Frontal cortex (tissue), 4 donors: ENCODE measurements around the gene VAV2. TPM values are rescaled to one million over a fixed set of nuclear protein-coding genes. Genes with fewer than 3 reads are reported as not detected.

Experiments used
- DNase-seq, 2 donors: peaks; one replicate each; pipeline ENCODE4 v3.0.0; 2012; ENCODE audit warnings: low spot score in 2 of 2
- FAIRE-seq: peaks from 2 replicates; lab custom pipeline; 2012; peaks lifted over from hg19 to GRCh38; lab: Jason Lieb, UNC
- total RNA-seq: library from RNA; depleted of rRNA; stranded (reverse); fragments of >200 nt; gene quantifications from one replicate; pipeline ENCODE4 v1.2.3, GENCODE V29; 2014
- donor health status: control.
- donor health status: control.
- donor health status: control.

VAV2 gene
- total RNA-seq, 1 donor from 2014 or later = 31.0 TPM

DNA sequence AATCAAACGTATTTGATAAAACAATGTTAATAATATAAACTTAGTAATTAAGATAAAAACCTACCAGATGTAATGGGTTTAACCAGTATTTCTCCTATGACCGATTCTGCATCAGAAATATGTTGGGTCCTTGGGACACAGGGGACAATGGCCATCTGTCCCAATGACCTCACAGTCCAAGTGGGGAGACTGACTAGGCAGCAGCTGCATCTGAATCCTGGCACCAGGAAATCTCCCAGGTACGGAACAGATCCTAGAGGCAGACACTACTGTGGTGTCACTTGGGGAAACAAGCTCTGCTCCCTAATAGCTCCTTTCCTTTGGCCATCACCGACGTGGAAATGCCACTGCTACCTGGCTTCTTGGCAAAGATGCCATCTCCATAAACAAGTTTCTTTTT is 172.2 kb downstream of the VAV2 start:
- FAIRE-seq = no peak

DNA sequence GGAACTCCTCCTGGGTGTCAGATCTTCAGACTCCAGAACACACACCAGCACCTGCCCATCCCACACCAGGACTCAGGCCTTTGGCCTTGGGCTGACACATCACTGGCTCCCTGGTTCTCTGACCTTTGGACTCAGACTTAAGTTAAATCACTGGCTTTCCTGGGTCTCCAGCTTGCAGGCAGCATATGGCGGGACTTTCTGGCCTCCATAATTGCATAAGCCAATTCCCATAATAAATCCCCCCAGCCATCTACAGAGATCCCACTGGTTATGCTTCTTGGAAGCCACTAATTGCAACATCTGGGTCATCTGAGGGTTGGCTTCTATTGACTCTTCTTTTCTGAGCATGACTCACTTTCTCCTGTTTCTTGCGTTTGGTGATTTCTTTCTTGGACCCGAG is 173.7 kb downstream of the VAV2 start:
- FAIRE-seq = no peak

More for the DNA sequence above, 172.2 kb downstream of the VAV2 start:
- no peak for DNase-seq

DNA sequence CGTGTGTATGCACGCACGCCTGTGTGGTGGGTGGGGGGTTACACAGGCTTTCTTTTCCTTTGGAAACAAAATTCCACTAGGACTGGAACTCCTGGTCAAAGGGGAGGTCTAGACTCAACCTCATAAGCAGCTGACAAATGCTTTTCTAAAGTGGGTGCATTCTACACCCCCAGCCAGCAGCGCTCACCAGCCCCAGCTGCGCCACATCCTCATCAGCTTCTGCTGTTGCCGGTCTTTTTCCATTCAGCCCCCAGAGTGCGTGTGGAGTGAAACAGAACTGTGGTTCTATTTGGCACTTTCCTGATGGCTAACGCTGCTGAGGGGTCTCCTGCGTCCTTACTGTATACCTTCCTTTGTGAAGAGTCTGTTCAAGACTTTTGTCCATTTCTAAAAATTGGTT is 176.3 kb downstream of the VAV2 start:
- DNase-seq (no peak), FAIRE-seq (no peak)

More for the DNA sequence above, 173.7 kb downstream of the VAV2 start:
- DNase-seq = no peak

DNA sequence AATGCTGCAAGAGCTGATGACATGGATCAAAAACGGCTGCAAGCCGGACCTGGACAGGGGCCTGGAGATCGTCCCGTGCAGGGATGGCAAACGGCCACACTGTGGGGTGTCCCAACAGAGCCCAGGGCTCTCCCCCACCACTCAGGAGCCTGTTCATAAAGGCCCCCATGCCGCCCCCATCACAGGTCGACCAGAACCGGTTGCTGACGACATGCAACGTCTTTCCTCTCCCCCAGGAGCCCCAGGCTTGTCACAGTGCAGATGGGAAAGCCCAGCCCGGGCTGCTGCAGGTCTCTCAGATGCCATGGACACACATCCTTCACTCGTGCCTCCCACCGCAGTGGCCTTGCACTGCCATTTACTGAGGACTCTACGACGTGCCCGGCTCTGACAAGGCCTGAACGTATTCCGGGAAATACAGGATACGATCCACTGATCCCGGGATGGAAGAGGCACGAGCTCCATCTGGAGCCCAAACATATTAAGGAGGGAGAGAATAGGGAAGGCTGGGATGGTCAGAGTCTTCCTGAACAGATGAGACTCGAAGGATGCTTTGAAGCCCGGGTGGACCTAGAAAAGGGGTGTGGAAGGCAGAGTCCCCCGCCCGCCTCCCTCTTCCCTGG is 177.4 kb downstream of the VAV2 start:
- DNase-seq (no peak), FAIRE-seq (no peak)

DNA sequence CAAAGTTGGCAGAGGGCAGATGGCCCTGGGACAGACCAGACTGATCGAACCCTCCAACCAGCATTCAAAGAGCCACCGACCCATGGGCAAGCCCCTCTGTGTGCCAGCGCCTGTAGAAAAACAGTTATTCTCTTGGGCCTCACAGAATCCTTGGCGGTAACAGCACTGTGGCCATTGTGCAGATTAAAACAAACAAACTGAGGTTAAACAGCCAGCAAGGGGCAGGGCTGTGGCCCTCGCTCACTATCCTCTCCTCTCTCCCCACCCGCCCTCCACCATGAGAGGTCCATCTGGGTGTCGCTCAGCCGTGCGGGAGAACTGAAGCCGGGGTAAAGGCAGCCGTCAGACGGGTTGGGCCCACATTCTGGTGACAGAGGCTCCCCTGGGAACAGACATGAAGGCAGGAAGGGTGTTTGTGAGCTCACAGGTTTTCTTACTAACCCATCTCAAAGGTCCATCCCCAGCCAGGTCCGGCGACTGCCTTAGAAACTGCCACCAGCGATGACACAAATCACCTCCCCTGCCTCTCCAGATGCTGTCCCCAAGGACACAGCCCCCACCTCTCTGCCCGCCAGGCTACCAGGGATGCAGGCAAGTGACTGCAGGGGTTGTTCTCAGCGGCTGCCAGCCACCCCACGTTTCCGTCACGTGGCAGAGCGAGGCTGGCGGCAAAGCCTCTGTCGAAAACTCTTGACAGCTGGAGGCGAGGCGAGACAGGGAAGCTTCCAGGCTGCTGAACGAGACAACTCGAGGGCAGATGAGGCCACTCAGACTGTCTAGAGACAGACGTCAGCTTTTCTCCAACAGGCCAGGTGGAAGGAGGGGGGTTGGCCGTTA is 178.2 kb downstream of the VAV2 start:
- DNase-seq (peak in 1 of 2 donors; percentile 57), FAIRE-seq (no peak)

DNA sequence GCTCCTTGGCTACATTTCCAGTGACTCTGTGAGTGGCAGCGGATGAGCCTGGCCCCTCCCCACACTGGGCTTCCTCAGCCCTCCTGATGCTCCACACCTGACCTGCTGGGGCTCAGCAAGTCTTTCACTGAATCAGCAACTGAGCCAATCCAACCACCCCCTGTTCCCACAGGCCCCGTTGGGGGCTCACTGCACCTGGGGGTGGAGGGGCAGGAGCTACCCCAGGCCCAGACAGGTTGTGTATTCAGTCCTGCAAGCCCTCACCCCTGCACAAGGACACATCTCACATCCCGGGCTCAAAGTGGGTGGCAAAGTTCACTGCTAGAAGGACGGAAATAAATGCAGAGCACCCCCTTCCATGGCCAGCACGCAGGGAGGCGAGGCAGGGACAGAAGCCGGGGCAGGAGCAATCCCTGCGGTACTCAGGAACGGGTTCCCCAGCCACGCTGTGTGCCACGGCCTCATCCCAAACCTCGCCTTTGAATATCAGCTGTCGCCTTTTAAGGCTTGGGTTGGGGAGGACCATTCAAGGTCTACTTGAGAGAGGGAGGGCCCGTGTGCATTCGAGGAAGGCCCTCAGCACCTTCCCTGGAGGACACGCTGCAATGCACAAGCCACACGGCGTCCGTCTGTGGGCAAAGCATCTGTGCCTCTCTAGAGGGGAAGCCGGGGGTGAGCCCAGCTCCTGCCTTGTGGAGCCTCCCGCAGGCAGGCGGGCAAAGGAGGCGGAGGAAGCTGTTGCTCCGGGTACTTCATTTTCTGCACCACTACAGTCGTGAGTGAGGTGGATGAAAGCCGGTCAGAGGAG is 179.0 kb downstream of the VAV2 start:
- no peak for DNase-seq
- no peak for FAIRE-seq

DNA sequence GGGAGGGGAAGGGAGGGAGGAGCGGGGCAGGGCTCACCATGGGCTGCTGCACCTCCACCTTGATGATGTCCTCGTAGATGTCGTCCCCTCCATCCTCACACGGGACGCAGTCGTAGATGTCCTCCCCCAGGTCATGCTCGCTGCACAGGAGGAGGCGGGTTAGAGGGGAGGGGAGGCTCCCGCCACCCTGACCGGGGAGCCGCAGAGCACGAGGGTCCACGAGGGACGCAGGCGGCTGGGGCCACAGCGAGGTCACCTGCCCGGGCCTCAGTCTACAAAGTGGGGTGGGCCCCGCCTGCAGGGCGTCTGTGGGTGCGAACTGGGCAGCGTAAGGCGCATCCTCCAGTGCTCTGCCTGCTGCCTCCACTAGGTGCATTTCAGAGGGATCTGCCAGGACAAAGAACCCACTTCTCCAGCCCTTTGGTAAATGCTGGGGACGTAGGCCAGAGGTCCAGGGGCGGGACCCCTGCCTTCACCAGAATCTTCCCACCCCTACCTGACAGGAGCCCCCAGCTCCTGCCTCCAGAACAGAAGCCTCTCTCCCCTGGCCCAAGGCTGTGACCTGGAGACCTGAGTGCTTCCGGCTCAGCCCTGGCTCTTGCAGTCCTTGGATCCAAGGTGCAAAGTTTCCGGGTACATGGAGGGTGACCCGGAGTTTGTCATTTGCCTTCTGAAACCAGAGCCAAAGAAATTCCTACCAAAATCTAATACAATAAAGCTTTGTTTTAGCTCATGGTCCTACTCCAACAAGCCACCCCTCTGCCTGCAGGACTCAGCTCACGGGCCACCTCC is 179.9 kb downstream of the VAV2 start:
- DNase-seq (no peak), FAIRE-seq (no peak)

DNA sequence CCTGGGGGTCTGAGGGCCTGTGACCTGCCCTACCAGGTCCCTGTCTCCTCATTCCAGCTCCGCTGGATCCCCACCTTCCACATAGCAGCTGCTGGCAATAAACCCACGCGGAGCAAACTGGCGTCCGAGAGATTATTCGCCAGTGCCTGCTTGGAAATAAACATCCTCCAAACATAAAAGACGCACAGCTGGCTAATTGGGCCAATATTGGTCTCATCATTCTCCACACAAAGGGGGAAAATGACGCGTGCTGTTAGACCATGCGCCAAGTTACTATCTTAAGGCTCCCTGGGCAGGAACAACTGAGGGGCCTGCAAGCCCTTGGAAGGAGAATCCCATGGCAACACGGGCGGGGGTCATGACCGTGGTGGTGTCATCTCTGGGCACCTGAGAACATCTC is 180.7 kb downstream of the VAV2 start:
- DNase-seq = no peak
- no peak for FAIRE-seq

DNA sequence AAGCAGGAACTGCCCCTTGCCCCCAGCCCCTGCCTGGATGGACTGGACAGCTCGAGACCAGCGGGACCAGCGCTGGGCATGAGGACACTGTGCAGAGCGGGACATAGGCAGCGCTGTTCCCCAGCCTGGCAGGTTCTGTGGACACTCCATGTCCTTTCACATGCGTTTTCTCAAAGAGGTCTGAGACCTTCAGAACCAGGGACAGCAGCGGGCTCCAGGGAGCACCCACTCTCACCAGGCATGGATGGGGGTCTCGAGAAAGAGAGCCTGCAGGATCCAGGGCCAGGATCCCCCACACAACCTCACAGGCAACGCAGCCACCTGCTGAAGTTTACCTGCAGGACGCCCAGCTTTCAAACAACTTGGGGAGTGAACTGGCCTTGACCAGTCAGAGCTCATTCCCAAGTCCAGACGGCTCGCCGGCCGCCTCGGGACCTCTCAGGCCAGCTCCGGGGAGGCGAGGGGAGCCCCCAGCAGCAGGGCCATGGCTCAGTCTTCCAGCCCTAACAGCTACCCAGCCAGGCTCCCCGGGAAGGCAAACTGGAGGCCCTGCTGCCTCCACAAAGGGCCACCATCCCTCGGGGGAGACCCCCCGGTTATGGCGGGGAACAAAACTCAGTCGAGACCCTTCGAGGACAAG is 181.4 kb downstream of the VAV2 start:
- DNase-seq = no peak
- no peak for FAIRE-seq

DNA sequence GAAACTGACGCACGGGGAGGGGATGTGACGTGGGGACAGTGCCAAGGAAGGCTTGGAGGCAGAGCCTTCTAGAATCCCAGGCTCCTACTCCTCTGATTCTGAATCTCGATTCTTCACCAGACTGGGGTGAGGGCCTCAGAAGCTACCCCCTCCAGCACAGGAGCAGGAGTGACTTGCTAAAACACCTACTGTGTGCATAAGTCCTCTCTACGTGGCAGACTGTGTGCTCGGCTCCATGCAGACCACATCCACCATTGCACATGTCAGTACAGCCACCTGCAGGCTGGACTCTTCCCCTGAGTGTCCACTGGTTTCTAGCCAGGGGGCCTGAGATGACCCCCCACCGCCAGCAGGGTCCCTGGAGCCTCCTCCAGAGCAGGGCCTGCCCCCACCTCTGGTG is 182.8 kb downstream of the VAV2 start:
- DNase-seq (no peak), FAIRE-seq (no peak)

DNA sequence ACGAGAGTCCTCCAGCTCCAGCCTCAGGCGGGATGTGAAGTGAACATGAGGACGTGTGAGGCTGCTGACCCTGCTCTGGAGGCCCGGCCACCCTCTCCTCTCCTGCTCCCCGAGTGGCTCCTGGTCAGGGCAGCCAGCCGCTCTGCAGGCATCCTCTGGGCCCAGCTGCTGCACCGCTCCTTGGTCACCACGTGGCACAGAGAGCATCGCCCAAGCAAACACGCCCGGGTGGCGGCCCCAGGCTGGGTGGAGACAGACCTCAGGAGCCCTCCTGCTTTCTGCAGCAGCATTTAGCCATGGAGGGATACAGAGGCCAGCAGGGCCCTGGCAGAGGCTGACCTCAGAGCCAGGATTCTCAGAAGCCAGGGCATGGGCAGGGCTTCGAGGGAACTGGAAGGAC is 184.3 kb downstream of the VAV2 start:
- FAIRE-seq = no peak
- DNase-seq = no peak

DNA sequence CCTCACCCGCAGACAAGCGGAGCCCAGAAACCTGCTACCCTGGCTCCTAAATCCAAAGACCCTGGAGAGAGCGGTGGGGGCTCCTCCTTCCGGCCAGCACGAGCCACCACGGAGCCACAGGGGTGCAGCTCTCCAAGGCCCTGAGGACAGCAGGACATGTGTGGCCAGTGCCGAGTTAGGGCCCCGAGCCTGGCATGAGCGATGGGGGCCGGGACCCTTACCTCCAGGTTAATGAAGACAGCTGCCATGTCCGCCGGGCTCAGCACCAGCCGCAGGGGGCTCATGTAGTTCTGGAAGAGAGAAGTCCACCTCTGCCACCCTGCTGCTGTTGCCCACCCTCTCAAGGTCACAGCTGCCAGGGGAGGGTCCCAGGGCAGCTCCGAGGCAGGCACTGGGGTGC is 185.1 kb downstream of the VAV2 start:
- no peak for DNase-seq
- no peak for FAIRE-seq

DNA sequence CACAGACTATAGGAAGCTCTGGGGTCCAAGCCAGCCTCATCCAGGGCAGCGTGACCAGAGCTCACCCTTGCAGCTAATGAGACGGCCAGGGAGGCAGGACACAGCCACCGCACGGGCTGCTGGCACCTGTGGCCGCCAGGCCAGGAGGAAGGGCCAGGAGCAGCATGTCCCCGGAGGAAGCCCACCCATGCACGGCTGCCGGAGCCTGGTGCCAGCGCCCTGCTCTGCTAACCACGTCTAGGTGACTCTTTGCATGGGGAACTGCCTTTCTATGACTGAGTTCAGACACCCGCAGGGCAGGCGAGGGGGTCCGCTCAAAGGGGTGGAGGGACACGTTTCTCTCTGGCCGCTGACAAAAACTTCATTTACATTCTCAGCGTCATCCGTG is 185.5 kb downstream of the VAV2 start:
- FAIRE-seq = no peak
- DNase-seq = no peak

DNA sequence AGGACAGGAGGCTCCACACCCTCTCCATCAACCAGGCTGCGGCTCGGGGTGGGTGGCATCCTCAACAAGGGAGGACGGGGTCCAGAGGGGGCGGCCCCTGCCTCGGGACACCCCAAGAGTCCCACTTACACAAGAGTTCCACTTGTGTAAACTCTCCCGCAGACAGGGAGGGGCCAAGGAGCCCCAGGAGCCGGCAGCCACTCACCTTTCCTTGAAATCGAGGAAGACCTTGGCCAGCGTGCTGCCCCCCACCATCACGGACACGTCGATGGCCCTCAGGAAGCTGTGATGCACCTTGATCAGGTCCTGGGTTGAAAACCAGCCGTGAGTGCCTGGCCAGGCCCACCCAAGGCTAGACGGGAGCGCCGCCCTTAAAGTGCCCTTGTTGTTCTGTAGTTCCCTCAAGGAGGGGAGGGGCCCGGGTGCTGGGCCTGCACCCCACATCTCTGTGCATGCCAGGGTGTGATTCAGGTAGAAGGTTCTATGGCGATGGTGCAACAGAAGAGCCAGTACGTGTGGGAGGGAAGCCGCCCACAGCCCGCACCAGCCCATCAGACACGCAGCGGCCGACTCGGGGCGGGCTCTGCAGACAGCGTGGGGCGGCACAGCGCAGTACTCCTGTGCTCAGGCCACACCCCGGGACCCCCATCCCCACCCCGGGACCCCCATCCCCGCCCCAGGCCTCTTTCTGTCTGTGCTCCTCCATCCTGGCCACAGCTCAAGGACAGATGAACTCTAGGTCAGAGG is 186.1 kb downstream of the VAV2 start:
- FAIRE-seq (no peak), DNase-seq (no peak)

DNA sequence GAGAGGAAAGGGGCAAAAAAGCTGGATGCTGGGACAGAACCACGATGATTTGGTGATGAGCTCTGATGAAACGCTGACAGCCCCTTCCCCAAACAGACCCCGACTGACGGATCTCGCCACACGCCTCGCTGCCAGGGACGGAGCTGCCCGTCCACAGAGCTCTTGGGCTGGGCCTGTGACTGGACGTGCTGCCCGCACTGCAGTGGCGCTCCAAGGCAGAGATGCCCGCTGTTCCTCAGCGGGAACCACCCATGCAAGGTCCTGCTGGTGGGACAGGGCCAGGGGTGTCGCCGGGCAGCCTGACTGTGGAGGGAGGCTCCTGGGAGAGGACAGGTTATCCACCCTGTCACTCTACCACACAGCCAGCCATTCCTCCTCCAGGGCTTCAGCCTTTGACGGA is 187.9 kb downstream of the VAV2 start:
- FAIRE-seq (no peak), DNase-seq (no peak)

DNA sequence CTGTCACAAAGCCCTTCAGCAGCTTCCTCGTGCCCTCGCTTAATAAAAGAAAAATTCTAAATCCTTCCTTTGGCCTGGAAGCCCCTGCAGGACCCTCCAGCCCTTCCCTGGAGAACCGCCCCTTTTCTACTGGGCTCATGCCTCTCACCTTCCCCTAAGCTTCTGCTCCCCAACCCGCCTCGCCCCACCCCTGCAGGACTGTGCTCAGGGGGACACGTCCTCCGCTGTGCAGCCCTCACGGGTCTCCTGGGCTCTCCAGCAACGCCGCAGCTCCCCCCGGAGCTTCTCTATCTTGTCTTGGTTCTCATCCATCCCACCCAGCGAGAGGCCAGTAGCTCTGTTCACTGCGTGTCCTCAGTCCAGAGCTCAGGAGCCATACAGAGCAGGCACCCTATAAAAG is 188.4 kb downstream of the VAV2 start:
- FAIRE-seq (no peak), DNase-seq (no peak)

DNA sequence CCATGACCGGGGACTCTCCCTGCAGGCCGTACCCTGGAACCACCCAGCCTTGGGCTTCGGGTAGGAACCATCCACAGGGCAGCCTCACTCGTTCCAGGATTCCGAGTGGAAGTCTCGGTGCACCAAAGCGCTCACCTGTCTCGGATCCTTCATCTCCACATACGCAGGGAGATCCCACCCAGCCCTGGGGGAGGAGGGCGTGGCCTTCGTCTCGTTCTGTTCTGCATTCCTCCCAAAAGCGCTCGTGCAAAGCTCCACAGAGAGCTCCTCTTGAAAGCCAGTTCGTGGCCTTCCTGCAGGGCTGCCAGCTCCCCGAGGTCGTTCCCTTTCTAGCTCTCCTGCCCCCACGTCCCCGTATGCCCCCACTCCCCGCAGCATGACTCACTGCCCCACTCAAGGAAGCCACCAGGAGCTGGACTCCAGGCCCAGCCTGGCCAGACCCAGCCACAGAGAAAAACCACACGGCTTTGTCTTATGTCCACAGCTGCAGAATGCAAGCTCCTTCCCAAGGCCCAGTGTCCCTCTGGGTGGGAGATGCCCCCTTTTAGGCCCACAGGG is 189.0 kb downstream of the VAV2 start:
- FAIRE-seq (no peak), DNase-seq (no peak)

DNA sequence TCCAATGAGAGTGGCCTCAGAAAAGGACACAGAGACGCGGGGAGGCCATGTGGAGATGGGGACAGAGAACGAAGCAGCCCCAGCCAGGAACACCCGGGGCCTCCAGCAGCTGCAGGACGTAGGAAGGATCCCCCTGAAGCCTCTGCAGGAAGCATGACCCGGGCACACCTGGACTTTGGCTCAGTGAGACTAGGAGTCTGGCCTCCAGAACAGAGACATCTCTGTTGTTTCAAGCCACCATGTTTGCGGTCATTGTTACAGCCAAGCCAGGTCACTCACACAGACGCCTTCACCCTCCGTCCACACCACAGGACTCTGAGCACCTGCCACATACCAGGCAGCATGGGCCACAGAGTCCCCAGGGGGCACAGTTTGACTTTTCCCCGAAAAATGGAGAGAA is 190.4 kb downstream of the VAV2 start:
- no peak for DNase-seq
- no peak for FAIRE-seq

DNA sequence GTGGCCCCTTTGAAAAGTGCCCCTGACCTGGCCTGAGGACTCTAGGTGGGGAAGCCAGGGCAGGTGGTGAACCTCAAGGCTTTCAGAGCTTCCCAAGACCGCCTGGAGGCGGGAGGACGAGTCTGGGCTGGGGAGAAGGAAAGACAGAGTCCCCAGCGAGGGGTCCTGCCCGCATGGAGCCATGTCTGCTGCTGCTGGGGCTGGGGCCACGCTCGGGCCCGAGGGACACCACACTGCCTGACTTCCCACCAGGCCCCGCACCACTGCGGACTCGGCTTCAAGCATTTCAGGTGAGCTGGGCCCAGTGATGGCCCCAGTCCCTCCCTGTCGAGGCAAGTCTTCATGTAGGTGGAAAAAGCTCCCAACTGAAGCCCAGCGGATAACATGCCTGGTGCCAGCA is 191.9 kb downstream of the VAV2 start:
- DNase-seq (no peak), FAIRE-seq (no peak)
